SJSA1 (cell line): ENCODE measurements around the gene SSH2. TPM values are rescaled to one million over a fixed set of nuclear protein-coding genes. Genes with fewer than 3 reads are reported as not detected.
"Not testable (repeated sequence)": the region's sequence is repeated elsewhere in the genome, so short reads cannot be mapped to it uniquely, and the experiment has no call there.

Experiments used
- DNase-seq, 2 experiments: peaks; one replicate each; pipeline ENCODE4 v3.0.0-alpha.2; 2015 to 2020; ENCODE audit warnings: low spot score in 2 of 2, low read depth in 1 of 2
- H3K27ac ChIP-seq: fragments of 250-450 bp; sonication (Bioruptor Pico); 2 replicates; pipeline ENCODE4 v1.5.1; 2020; ENCODE audit warnings: mild to moderate bottlenecking, moderate library complexity
- H3K27me3 ChIP-seq: fragments of 250-450 bp; sonication (Bioruptor Pico); replicated peaks from 2 replicates; pipeline ENCODE4 v1.5.1; 2020; ENCODE audit warnings: mild to moderate bottlenecking, moderate library complexity
- H3K36me3 ChIP-seq: fragments of 250-450 bp; sonication (Bioruptor Pico); 2 replicates; pipeline ENCODE4 v1.5.1; 2020; ENCODE audit warnings: mild to moderate bottlenecking
- H3K4me1 ChIP-seq: fragments of 250-450 bp; sonication (Bioruptor Pico); replicated peaks from 2 replicates; pipeline ENCODE4 v1.6.1; 2021; ENCODE audit warnings: mild to moderate bottlenecking
- H3K4me3 ChIP-seq: fragments of 250-450 bp; sonication (Bioruptor Pico); 2 replicates; pipeline ENCODE4 v1.5.1; 2020; ENCODE audit warnings: mild to moderate bottlenecking
- H3K9me3 ChIP-seq: fragments of 250-450 bp; sonication (Bioruptor Pico); replicated peaks from 2 replicates; pipeline ENCODE4 v1.5.1; 2020; ENCODE audit warnings: mild to moderate bottlenecking
- total RNA-seq: library from RNA; depleted of rRNA; stranded (reverse); fragments of >200 nt; shearing (Covaris generic); gene quantifications from 2 replicates; pipeline ENCODE4 v1.2.3, GENCODE V29; 2014; rRNA removed

The SSH2 gene, protein sequence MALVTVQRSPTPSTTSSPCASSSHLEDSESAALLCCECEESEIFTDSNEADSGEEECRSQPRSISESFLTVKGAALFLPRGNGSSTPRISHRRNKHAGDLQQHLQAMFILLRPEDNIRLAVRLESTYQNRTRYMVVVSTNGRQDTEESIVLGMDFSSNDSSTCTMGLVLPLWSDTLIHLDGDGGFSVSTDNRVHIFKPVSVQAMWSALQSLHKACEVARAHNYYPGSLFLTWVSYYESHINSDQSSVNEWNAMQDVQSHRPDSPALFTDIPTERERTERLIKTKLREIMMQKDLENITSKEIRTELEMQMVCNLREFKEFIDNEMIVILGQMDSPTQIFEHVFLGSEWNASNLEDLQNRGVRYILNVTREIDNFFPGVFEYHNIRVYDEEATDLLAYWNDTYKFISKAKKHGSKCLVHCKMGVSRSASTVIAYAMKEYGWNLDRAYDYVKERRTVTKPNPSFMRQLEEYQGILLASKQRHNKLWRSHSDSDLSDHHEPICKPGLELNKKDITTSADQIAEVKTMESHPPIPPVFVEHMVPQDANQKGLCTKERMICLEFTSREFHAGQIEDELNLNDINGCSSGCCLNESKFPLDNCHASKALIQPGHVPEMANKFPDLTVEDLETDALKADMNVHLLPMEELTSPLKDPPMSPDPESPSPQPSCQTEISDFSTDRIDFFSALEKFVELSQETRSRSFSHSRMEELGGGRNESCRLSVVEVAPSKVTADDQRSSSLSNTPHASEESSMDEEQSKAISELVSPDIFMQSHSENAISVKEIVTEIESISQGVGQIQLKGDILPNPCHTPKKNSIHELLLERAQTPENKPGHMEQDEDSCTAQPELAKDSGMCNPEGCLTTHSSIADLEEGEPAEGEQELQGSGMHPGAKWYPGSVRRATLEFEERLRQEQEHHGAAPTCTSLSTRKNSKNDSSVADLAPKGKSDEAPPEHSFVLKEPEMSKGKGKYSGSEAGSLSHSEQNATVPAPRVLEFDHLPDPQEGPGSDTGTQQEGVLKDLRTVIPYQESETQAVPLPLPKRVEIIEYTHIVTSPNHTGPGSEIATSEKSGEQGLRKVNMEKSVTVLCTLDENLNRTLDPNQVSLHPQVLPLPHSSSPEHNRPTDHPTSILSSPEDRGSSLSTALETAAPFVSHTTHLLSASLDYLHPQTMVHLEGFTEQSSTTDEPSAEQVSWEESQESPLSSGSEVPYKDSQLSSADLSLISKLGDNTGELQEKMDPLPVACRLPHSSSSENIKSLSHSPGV (N-terminal part only)
- total RNA-seq, result 8.6 and 12.9 TPM in 2 replicates

DNA sequence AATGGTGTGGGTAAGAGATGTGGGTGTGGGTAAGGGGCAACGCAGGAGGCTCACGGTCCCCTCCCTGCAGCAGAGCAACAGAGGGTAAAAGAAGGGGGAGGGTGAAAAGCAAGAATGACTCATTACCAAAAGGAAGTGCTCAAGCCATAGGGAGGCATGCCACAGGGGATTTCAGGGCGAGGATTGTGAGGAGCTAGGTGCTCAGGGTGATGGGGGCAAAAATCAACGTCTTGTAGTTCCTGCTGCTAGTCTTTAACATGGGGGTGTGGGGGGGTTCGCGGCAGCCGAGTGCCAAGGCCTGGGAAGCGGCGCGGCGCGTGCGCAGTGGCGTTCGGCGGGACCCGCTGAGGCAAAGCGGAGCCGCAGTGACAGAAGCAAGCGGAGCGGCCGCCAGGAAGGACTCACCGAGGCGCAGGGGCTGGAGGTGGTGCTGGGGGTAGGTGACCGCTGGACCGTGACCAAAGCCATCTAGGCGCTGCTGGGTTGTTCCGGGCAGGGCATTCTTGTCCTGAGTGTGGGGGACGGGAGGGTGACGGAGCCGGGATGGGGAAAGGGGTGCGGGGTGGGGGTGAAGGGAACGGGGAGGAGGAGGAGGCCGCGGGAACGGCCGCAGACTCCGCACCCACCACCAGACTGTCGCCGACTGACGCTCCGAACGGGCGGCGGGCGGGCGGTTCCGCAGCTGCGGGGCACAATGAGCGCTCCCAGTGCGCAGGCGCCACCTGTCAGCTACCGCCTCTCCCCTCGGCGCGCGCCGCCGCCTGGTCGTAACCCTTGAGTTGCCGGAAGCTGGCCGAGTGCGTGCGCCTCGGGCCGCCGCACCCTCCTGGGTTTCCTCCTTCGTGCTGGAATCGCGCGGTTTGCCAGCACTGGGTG is at the start of gene SSH2:
Gene SSH2, minus strand, starts transcription at position 696 of the 876 bp plus-strand sequence. Its CDS starts 228 bp downstream, at position 468.
- Histone ChIP-seq H3K27me3 (no peaks in the 10 kb centered on the region), H3K4me1 (peaks cover 22% of the 10 kb centered on the region), H3K27ac (peak within 1 kb of the TSS; percentile 65), H3K4me3 (peak within 1 kb of the TSS; percentile 66), H3K9me3 (no peaks in the 10 kb centered on the region), H3K36me3 (peaks cover 15% of the 10 kb centered on the region; the same call in 1 of the 2 replicates)
- peak; percentile 80 to 90 for DNase-seq

DNA sequence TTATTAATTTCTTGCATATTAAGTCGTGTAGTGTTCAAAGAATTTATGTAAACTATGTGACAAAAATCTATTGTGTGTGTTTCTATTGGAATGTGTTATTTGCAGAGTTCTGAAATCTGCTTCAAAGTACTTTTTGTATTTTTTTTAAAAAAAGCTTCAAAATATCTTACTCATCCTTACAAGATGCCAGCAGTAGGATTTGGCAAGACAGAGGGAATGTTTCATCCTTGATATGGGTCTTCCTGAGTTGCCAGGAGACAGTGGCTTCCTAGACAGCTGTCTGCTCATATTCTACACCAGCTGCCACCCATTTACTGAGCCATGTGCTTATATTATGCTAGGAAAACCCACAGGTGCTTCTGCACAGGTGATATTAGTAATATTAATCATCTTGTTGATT is 47.8 kb upstream of the SSH2 start:
- Histone ChIP-seq H3K9me3 (no peaks in the 10 kb centered on the region), H3K36me3 (no peaks in the 10 kb centered on the region), H3K27me3 (0 out of 2 replicates have a peak, but pooled peaks cover 3% of the 10 kb centered on the region), H3K4me1 (no peaks in the 10 kb centered on the region), H3K4me3 (no peak overlapping the region), H3K27ac (no peak overlapping the region)
- no peak for DNase-seq

DNA sequence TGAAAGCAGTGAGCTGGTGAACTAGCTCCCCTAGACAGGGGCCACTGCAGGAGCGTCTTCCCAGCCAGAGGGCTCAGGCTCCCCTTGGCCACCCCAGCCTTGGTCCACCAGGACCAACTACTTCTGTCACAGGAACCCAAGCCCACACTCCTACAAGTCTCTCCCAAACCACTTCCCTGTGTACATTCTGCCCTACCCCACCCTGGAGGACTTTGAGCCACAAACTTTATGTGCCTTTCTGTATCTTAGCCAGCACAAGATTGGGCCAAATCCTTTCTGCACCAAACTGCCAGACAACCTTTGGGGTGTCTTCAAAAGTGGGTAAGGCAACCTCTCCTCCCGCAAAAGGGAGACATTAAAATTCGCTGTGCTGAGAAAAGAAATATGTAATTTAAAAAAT is 43.0 kb upstream of the SSH2 start:
- H3K36me3 ChIP-seq, result no peaks in the 10 kb centered on the region
- DNase-seq, result no peak
- H3K9me3 ChIP-seq, result no peaks in the 10 kb centered on the region
- no peaks in the 10 kb centered on the region for H3K4me1 ChIP-seq
- H3K4me3 ChIP-seq, result no peak overlapping the region
- no peaks in the 10 kb centered on the region for H3K27me3 ChIP-seq
- no peak overlapping the region for H3K27ac ChIP-seq

DNA sequence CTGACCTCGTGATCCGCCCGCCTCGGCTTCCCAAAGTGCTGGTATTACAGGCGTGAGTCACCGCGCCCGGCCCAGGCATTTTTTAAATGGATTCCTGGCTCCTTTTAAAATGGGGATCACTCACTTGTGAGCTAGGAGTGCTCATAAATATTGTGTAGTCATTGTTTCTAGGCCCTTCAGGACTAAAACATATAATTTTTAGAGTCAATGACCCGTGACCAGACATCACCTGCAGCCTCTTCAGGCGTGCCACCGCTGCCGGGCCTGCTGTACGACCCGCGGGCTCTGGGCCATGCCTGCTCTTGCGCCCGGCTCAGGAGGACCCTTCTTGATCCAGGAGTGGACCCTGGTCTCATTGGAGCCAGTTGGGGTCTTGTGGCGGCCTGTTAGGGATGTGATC is 42.2 kb upstream of the SSH2 start:
- Histone ChIP-seq H3K36me3 (no peaks in the 10 kb centered on the region), H3K4me3 (no peak overlapping the region), H3K4me1 (no peaks in the 10 kb centered on the region), H3K27me3 (no peaks in the 10 kb centered on the region), H3K9me3 (no peaks in the 10 kb centered on the region), H3K27ac (no peak overlapping the region)
- no peak for DNase-seq

DNA sequence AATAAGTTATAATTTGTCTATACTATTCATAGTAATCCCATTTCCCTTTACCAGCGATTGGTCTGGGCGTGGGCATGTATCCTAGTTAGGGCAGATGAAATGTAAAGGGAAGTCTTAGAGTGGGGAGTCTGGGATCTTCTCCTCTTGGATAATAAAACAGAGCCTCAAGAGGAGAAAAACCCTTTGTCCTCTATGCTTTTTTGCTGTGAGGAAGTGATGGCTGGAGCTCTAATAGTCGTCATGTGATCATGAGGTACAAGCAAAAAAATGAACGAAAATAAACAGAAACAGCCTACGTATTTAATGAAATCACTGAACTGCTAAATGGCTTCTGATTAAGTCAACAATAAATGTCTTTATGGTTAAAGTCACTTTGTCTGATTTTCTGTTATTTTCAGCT is 38.2 kb upstream of the SSH2 start:
- no peak for DNase-seq
- no peaks in the 10 kb centered on the region for H3K27me3 ChIP-seq
- H3K4me1 ChIP-seq, result no peaks in the 10 kb centered on the region
- H3K36me3 ChIP-seq, result no peaks in the 10 kb centered on the region
- H3K9me3 ChIP-seq, result no peaks in the 10 kb centered on the region
- no peak overlapping the region for H3K27ac ChIP-seq
- H3K4me3 ChIP-seq, result no peak overlapping the region

DNA sequence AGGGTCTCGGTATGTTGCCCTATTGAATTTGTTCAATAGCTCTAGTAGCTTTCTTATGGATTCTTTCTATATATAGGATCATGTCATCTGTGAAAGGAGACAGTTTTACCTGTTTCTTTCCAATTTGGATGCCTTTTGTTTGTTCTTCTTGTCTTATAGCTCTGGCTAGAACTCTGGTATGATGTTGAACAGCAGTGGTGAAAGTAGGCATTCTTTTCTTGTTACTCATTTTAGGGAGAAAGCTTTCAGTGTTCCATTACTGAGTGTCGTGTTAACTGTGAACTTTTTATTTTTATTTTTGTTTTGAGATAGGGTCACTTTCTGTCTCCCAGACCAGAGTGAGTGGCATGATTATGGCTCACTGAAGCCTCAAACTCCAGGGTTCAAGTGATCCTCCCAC is 32.6 kb upstream of the SSH2 start:
- no peak for DNase-seq
- no peaks in the 10 kb centered on the region for H3K27me3 ChIP-seq
- no peaks in the 10 kb centered on the region for H3K36me3 ChIP-seq
- no peaks in the 10 kb centered on the region for H3K9me3 ChIP-seq
- no peak overlapping the region for H3K4me3 ChIP-seq
- H3K4me1 ChIP-seq, result no peaks in the 10 kb centered on the region
- no peak overlapping the region for H3K27ac ChIP-seq

DNA sequence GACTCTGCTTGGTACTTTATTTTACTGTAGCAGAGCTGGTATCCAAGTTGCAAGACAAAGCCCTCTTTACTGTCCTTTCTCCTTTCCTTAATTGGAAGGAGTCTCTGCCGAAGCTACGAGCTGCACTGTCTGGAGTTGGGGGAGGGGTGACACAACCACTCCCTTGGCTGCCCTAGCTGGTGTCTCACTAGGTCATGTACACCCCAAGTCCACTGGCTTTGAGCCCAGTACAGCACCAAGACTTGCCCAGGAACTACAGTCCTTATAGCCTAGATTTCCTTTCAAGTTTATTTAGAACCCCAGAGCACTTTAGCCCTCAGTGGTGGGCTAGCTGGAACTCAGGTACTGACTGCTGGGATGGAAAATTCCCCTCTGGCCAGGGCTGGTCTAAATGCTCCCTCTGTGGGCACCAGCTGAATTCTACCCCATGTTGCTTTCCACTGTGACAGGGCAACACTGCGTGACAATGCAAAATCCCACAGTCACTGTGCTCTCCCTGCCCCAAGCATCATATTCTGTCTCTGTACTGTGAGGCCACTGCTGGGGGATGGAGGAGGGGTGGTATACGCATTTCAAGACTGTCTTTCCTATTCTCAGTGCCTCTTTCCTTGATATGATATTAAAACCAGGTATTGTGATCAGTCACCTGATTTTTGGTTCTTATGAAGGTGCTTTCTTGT is 29.8 kb upstream of the SSH2 start:
- Histone ChIP-seq H3K4me1 (no peaks in the 10 kb centered on the region), H3K9me3 (no peaks in the 10 kb centered on the region), H3K36me3 (no peaks in the 10 kb centered on the region), H3K4me3 (no peak overlapping the region), H3K27me3 (no peaks in the 10 kb centered on the region), H3K27ac (no peak overlapping the region)
- DNase-seq, result no peak

DNA sequence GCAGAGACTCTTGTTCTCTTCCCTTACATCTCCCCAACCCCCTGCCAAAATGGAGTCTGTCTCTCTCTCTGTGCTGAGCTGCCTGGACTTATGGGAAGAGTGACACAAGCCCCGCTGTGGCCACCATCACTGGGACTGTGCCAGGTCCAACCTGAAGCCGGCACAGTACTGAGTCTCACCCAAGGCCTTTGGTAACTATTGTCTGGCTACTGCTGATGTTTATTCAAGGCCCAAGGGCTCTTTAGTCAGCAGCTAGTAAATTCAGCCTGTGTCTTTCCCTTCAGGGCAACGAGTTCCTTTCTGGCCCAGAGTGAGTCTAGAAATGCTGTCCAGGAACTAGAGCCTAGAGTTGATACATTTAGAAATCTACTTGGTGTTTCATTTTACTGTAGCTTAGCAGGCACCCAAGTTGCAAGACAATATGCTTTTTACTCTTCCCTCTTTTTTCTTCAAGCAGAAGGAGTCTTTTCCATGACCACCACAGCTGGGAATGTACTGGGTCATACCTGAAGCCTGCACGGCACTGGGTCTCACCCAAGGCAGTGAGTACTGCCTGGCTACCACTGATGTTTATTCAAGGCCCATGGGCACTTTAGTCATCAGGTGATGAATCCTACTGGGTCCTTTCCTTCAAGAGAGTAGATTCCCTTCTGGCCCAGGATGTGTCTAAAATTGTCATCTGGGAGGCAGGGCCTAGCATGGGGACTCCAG is 29.1 kb upstream of the SSH2 start:
- Histone ChIP-seq H3K4me1 (no peaks in the 10 kb centered on the region), H3K27ac (no peak overlapping the region)
- no peak for DNase-seq

DNA sequence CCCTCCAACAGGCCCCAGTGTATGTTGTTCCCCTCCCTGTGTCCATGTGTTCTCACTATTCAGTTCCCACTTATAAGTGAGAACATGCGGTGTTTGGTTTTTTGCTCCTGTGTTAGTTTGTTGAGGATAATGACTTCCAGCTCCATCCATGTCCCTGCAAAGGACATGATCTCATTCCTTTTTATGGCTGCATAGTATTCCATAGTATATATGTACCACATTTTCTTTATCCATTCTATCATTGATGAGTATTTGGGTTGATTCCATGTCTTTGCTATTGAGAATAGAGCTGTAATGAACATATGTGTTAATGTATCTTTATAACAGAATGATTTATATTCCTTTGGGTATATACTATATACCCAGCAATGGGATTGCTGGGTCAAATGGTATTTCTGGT is 27.5 kb upstream of the SSH2 start:
- H3K9me3 ChIP-seq, H3K36me3 ChIP-seq, H3K27me3 ChIP-seq, H3K4me3 ChIP-seq, DNase-seq, H3K4me1 ChIP-seq, H3K27ac ChIP-seq: not testable (repeated sequence)

More for the DNA sequence above, 29.1 kb upstream of the SSH2 start:
- Histone ChIP-seq H3K9me3 (0 out of 2 replicates have a peak, but pooled peaks cover 3% of the 10 kb centered on the region), H3K27me3 (no peaks in the 10 kb centered on the region), H3K36me3 (no peaks in the 10 kb centered on the region), H3K4me3 (no peak overlapping the region)

DNA sequence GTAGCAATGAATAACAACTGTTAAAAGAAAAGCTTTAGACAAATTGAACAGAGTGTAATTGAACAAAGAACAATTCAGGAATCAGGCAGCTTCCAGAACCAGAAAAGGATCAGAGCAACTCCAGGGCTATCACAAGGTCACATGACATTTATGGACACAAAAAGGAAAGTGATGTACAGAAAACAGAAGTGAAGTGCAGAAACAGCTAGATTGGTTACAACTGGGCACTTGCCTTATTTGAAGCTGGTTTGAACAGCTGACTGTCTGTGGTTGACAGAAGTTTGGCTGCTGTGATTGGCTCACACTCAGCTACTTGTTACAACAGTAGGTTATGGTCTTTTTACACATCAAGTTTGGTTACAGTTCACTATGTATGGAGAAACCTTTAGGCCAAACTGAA is 26.2 kb upstream of the SSH2 start:
- no peaks in the 10 kb centered on the region for H3K4me1 ChIP-seq
- no peak overlapping the region for H3K27ac ChIP-seq
- no peaks in the 10 kb centered on the region for H3K27me3 ChIP-seq
- no peaks in the 10 kb centered on the region for H3K36me3 ChIP-seq
- DNase-seq, result no peak
- H3K9me3 ChIP-seq, result 0 out of 2 replicates have a peak, but pooled peaks cover 3% of the 10 kb centered on the region
- H3K4me3 ChIP-seq, result no peak overlapping the region

DNA sequence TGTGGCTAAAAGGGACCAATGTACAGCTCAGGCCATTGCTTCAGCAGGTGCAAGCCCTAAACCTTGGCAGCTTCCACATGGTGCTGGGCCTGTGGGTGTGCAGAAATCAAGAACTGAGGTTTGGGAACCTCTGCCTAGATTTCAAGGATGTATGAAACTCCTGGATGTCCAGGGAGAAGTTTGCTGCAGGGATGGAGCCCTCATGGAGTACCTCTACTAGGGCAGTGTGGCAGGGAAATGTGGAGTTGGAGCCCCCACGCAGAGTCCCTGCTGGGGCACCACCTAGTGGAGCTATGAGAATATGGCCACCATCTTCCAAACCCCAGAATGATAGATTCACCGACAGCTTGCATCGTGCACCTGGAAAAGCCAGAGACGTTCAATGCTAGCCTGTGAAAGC is 24.4 kb upstream of the SSH2 start:
- H3K4me3 ChIP-seq, result no peak overlapping the region
- DNase-seq, result no peak

DNA sequence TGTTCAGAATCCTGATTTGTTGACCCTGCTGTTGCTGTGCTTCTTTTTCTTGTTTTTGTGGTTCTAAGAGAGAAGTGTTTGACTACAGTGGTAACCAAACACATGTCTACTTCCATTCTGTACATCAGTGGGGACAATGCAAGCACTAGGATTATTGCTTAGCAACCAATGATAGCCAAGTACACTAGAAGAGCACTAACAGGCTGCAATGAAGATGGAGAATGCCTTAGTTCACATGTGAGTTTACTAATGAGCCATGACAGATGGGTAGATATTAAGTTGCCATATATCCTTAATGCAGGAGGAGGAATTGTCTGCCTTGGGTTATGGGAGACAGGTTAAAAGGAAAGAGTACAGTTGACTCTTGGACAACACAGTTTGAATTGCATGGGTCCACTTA is 19.7 kb upstream of the SSH2 start:
- Histone ChIP-seq H3K4me3 (no peak overlapping the region), H3K9me3 (0 out of 2 replicates have a peak, but pooled peaks cover 3% of the 10 kb centered on the region), H3K27ac (no peak overlapping the region), H3K4me1 (no peaks in the 10 kb centered on the region), H3K36me3 (no peaks in the 10 kb centered on the region), H3K27me3 (no peaks in the 10 kb centered on the region)
- no peak for DNase-seq

More for the DNA sequence above, 24.4 kb upstream of the SSH2 start:
- 0 out of 2 replicates have a peak, but pooled peaks cover 3% of the 10 kb centered on the region for H3K9me3 ChIP-seq
- H3K36me3 ChIP-seq, result no peaks in the 10 kb centered on the region
- H3K27me3 ChIP-seq, result no peaks in the 10 kb centered on the region
- no peak overlapping the region for H3K27ac ChIP-seq
- no peaks in the 10 kb centered on the region for H3K4me1 ChIP-seq
